ENCODE results near the gene MYOZ3.

MYOZ3 gene

GRCh38 chr5:150627731-150628545, 33.1 kb upstream of the MYOZ3 start:
- DNase-seq (ENCODE audit: low spot score) = no peak

- no peak for DNase-seq (ENCODE audit: low spot score)
Observed at GRCh38 chr5:150628936-150629485, 32.0 kb upstream of the MYOZ3 start.

- no peak for DNase-seq (ENCODE audit: low spot score)
Observed at GRCh38 chr5:150630016-150630415, 31.0 kb upstream of the MYOZ3 start.

DNA sequence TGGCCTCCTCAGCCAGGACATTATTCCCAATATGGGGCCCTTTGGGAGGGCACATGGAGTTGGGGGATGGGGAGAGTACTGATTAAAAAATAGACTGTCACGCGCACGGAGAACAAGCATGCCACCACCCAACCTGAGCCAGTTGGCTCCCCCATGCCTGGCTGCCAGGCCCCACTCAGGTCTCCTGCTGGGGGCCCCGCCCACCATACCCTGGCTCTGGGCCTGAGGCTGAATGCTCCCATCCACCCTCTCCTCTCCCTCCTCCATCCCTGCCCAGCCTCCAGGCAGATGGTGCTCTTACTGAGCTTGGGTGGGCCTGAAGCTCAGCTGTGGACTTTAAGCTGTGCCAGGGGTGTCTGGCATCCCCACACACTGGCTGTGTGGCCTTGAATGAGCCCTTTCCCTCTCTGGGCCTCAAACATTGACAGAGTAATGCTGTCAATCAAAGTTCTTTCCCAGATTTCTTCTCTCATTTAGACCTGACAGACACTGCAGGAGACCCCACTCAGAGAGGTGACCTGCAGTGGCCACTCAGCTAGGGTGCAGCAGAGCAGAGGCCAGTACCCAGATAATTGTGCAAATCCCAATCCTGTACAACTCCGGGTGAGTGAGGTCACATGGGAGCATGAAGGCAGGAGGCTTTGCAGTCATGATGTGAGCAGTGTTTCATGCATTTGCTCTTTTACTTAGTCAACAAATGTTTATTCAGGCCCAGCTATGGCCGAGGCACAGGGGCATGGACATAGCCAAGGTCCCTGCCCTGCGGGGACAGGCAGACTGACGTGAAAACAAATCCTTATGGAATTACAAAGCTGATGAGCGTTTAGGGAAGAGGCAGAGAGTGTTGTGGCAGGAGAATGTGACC, 30.4 kb upstream of the MYOZ3 start:
- DNase-seq (ENCODE audit: low spot score) = no peak

DNA sequence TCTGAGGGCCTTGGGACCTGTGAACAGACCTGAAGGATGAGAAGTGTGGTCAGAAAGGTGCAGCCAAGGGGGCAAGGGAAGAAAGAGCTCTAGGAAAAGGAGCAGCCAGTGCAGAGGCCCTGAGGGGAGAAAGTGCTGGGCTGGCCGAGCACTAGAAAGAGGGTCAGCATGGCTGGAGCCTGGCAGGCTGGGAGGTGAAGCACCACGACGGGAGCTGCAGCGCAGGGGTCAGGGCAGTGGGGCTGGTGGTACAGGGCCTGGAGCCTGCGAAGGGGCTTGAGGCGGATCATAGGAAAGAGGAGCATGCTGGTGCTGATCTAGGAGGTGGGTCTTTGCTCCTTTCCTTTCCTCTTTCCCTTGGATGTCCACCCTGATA, 29.7 kb upstream of the MYOZ3 start:
- DNase-seq (ENCODE audit: low spot score) = no peak

- no peak for DNase-seq (ENCODE audit: low spot score)
Observed at GRCh38 chr5:150632305-150633160, 28.5 kb upstream of the MYOZ3 start.

GRCh38 chr5:150633429-150633828, 27.6 kb upstream of the MYOZ3 start:
- no peak for DNase-seq (ENCODE audit: low spot score)

GRCh38 chr5:150636391-150637244, 24.4 kb upstream of the MYOZ3 start:
- no peak for DNase-seq (ENCODE audit: low spot score)

DNA sequence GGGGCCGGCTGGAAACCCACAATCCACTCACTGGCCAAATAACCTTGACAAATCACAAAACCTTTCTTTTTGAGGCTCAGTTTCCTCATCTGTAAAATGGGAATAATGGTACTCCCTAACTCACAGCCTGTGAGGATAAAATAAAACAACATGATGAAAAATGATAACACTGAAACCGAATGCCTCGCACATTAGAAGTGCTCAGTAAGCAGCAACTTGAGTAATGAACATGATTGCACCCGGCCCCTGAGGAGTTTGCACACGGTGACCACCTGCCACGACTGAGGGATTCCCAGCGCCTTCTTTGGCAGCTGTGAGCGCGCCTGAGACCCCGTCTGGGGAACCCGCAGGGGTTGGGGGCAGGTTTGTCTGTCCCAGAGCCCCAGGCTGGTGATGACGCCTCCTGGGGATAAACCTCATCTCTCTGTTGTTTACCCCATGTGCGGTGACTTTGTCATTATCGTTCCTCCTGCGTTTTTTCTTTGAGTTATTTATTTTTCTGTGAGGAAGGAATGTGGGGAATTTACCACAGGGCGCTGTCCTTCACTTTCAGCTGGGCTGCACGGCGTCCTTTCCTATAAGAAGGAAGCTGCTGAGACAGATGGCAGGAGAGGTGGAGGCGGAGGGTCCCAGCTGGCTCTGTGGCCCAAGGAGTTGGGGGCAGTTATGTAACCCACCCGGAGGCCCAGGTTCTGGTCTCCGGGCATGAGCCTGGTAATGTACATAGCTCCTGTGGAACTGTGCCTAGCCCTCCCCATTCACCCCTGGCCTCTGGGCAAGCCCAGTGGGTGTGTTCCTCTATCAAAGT, 23.6 kb upstream of the MYOZ3 start:
- no peak for DNase-seq (ENCODE audit: low spot score)

DNA sequence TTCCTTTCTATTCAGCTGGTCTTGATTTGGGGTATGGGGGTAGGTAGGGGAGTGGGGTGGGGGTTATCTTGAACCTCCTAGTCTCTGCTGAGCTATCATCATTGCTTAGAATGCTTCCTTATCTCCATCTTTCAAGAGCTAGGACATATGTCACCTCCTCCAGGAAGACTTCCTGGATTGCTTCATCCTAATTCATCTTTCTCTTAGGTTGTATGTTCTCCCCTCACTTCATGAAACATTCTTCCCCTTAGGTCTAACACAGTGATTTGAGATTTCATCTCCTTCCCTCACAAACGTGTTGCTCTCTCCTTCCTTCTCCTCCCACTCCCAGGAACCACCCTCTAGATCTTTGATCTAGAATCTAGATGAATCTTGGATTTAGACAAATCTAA, 23.0 kb upstream of the MYOZ3 start:
- DNase-seq (ENCODE audit: low spot score) = no peak

- no peak for DNase-seq (ENCODE audit: low spot score)
Observed at GRCh38 chr5:150638488-150639376, 22.3 kb upstream of the MYOZ3 start.

- DNase-seq (ENCODE audit: low spot score) = no peak
Observed at GRCh38 chr5:150639377-150639692, 21.7 kb upstream of the MYOZ3 start.

GRCh38 chr5:150639751-150640150, 21.3 kb upstream of the MYOZ3 start:
- DNase-seq (ENCODE audit: low spot score) = no peak

DNA sequence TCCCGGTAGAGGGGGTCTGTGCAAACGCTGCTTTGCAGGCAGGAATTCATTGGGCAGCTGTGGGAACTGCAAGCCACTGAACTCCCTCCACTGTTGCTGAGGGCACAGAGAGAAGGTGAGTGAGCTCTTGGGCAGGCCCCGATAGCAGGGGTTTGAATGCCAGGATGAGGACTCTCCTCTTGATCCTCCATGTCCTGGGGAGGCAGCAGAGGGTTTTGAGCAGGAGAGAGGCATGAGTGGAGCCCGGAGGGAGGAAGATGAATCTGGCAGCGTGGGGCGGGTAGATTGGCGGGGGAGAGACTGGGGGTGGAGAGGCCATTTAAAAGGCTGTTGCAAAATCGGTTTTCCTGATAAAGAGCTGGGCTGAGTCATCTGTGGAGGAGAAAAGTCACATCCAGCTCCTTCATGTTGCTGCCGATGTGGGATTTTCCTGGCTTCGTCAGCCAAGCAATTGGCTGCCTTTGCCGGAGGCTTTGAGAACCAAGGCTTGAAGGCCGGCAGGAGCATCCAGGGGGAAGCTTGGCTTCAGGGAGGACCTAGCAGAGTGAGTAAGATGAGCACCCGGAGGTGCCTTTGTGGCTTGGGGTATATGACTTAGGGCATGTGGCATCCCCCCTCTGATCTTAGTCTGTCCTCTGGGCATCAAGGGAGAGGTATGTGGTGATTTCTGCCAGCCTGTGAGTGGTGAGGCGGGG, 20.6 kb upstream of the MYOZ3 start, which contains the start of gene SYNPO:
TSS of gene SYNPO (plus strand) at position 350 of the 695 bp plus-strand sequence. CDS start 7,616 bp downstream, outside the sequence.
- DNase-seq (ENCODE audit: low spot score) = no peak

GRCh38 chr5:150641006-150641570, 20.0 kb upstream of the MYOZ3 start:
- DNase-seq (ENCODE audit: low spot score) = no peak

GRCh38 chr5:150641824-150642566, 19.1 kb upstream of the MYOZ3 start:
- DNase-seq (ENCODE audit: low spot score) = no peak

DNA sequence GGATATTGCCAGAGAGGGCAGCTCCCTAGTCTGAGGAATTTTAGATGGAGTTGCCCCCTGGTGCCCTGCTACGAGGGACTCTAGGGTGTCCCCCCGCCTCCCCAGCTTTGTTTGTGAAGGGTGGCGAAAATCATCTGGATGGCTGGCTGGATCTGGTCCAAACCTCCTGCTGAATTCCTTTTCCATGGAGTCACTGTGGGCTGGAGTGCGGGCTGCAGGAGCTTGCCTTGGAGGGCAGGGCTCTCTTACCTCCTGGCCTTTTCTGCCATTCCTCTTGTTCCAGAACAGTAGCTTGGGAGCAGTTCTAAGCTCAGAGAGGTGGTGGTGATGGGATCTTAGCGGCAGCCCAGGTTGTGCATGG, 18.5 kb upstream of the MYOZ3 start:
- DNase-seq (ENCODE audit: low spot score) = no peak
